Measurements from ENCODE around the gene SUN2. TPM values are rescaled to one million over a fixed set of nuclear protein-coding genes. Genes with fewer than 3 reads are reported as not detected.

Gene SUN2
- total RNA-seq, 3 donors from 2014 or later: 173 to 577 (median 266) TPM

DNA sequence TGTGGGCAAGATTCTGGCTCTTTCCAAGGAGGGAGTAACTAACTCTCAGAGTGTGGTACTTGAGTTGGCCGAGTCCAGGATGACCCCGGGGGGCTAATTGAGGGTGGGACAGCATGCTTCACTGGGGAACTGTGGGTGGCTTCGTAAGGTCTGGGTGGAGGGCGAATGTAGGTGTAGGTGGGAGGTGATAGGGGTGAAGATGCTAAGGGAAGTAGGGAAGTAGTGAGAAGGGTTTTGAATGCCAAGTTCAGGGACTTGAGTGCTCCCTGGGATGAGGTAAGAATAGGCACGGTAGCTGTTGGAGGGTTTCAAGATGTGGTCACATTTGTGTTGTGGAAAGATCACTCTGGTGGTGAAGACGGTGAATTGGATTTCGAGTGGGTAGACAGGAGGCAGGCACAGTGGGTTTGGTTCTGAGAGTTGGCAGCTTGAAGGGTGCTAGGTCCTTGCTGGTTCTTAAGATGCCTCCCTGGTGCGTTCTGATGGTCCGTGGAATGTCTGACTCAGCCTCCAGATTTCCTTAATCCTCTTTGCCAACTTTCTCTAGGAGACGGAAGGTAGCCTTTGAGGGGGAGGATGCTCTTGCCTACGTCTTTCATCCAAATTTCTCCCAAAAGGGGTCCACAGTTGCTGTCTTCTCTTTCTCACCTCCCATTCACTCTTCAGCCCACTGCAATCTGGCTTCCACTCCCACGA is 40.6 kb upstream of the SUN2 start:
- Histone ChIP-seq H3K27me3 (no peaks in the 10 kb centered on the region), H3K9me3 (no peaks in the 10 kb centered on the region), H3K4me1 (no peaks in the 10 kb centered on the region), H3K27ac (no peak overlapping the region), H3K36me3 (no peaks in the 10 kb centered on the region), H3K4me3 (no peak overlapping the region)
- DNase-seq (ENCODE audit: low spot score in 2 of 2): no peak
- intact Hi-C loops (cut with DNase I; ENCODE audit: low total_unique reads): loop anchor here (1.0 kb wide), 1 partner anchor 23 kb away; no protein-coding TSS in a partner anchor
- TF ChIP-seq POLR2AphosphoS5 (IDR thresholded peaks at IDR 0.05): no peak
- TF ChIP-seq POLR2A (IDR thresholded peaks at IDR 0.05): no peak
- TF ChIP-seq, protein P1, sequence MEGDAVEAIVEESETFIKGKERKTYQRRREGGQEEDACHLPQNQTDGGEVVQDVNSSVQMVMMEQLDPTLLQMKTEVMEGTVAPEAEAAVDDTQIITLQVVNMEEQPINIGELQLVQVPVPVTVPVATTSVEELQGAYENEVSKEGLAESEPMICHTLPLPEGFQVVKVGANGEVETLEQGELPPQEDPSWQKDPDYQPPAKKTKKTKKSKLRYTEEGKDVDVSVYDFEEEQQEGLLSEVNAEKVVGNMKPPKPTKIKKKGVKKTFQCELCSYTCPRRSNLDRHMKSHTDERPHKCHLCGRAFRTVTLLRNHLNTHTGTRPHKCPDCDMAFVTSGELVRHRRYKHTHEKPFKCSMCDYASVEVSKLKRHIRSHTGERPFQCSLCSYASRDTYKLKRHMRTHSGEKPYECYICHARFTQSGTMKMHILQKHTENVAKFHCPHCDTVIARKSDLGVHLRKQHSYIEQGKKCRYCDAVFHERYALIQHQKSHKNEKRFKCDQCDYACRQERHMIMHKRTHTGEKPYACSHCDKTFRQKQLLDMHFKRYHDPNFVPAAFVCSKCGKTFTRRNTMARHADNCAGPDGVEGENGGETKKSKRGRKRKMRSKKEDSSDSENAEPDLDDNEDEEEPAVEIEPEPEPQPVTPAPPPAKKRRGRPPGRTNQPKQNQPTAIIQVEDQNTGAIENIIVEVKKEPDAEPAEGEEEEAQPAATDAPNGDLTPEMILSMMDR (IDR thresholded peaks at IDR 0.05): no peak

DNA sequence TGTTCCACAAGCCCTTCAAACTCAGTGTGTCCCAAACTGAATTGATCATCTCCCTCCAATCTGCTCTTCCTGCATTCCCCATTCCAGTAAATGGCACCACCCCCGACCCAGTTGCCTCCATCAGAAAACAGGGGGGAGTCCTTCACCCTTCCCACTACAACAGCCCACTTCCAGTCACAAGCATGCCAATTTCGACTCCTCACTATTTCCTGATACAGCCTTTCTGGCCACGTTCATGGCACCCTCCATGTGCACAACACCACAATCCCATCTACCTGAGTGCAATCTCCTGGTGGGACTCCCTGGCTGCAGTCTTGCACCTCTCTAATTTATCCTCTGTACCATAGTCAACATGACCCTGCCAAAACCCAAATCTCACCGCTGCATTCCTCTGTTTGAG is 39.8 kb upstream of the SUN2 start:
- no peak overlapping the region for H3K27ac ChIP-seq
- no peak overlapping the region for H3K4me3 ChIP-seq
- H3K4me1 ChIP-seq: no peaks in the 10 kb centered on the region
- DNase-seq (ENCODE audit: low spot score in 2 of 2): no peak
- no peaks in the 10 kb centered on the region for H3K9me3 ChIP-seq
- intact Hi-C loops (cut with DNase I; ENCODE audit: low total_unique reads): no loop called here
- TF ChIP-seq, protein P1 (IDR thresholded peaks at IDR 0.05): no peak
- no peak for TF ChIP-seq POLR2A (IDR thresholded peaks at IDR 0.05)
- no peak for TF ChIP-seq POLR2AphosphoS5 (IDR thresholded peaks at IDR 0.05)
- H3K27me3 ChIP-seq: no peaks in the 10 kb centered on the region
- no peaks in the 10 kb centered on the region for H3K36me3 ChIP-seq

DNA sequence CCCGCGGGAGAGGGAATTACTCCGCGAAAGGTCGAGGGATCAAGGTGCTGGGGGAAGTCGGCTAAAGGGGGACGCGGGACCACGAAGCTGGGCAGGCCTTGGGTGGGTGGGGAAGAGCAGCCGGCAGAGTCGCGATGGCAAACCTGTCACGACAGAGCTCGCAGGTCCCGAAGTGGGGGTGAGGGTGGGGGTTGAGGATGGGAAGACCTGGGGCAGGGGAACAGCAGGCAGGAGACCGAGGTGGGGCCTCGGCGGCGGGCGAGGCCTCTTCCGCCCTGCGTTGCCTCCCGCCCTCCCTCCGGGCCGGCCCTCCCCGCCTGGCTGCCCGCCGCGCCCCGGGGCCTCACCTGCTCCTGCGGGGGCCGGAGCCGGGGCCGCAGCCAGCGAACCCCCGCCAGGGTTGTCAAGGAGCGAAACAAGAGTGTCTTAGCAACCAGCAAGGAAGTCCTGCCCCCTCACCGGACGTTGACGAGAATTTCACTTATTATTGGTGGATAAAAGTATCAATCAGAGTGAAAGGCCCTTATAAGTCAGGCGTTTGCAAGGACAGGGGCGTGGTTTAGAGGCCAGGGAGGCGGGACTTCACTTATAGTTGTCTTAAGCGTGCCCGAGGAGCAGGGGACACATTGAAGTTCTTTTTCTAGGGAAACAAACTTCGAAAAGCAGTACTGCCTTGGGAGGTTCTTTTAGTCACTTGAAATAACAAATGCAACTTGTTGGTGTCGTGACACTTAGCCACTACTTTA is 38.1 kb upstream of the SUN2 start, which contains the start of gene DNAL4:
Gene DNAL4 (minus strand): TSS at position 423 of the 746 bp plus-strand sequence. CDS start 11,412 bp downstream, outside the sequence.
- TF ChIP-seq POLR2A (IDR thresholded peaks at IDR 0.05) (no peak), POLR2AphosphoS5 (IDR thresholded peaks at IDR 0.05) (peak in 2 of 3 donors; percentile 52 to 81)
- H3K36me3 ChIP-seq: no peaks in the 10 kb centered on the region
- H3K9me3 ChIP-seq: no peaks in the 10 kb centered on the region
- H3K4me1 ChIP-seq: peaks cover 0 to 5% of the 10 kb centered on the region in 2 donors
- H3K27me3 ChIP-seq: no peaks in the 10 kb centered on the region
- H3K4me3 ChIP-seq: peak within 1 kb of the TSS; percentile 83 to 85 (median 84)
- intact Hi-C loops (cut with DNase I; ENCODE audit: low total_unique reads): no loop called here
- peak within 1 kb of the TSS; percentile 93 to 95 for H3K27ac ChIP-seq
- DNase-seq (ENCODE audit: low spot score in 2 of 2): peak; percentile 94 to 98

DNA sequence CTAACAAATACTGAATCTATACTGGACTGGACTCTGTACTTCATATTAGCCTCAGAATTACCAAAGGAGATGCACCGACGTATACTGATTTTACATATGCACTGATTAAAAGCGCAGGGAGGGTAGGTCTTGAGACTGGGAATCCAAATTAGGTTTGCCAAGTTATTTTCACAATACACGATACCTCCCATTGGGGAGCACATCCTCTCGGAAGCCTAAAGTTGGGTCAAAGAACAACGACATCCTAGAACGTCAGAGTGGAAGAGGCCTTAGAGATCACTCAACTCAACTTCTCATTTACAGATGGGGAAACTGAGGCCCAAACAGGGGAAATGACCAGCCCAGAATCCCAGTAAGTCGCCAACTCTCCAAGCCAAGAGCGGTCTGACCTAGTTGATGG is 37.5 kb upstream of the SUN2 start:
- H3K36me3 ChIP-seq: no peaks in the 10 kb centered on the region
- TF ChIP-seq, protein P1 (IDR thresholded peaks at IDR 0.05): no peak
- TF ChIP-seq POLR2AphosphoS5 (IDR thresholded peaks at IDR 0.05) (no peak), POLR2A (IDR thresholded peaks at IDR 0.05) (no peak)
- peak overlapping the region; percentile 93 to 95 for H3K27ac ChIP-seq
- H3K27me3 ChIP-seq: no peaks in the 10 kb centered on the region
- intact Hi-C loops (cut with DNase I; ENCODE audit: low total_unique reads): no loop called here
- peak overlapping the region; percentile 83 to 85 (median 84) for H3K4me3 ChIP-seq
- peaks cover 3 to 8% of the 10 kb centered on the region in 2 donors for H3K4me1 ChIP-seq
- H3K9me3 ChIP-seq: no peaks in the 10 kb centered on the region
- no peak for DNase-seq (ENCODE audit: low spot score in 2 of 2)

DNA sequence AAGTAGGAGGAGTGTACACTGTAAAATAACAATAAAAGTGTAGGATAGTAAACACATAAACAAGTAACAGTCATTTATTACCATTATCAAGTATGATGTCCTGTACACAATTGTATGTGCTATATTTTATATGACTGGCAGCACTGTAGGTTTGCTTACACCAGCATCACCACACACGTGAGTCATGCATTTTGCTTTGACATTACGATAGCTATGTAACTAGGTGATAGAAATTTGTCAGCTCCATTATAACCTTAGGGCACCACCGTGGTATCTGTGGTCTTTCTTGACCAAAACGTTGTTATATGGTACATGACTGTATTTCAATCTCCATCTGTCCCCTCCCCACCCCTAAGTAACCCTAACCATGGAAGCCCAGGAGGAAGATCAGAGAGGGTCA is 37.0 kb upstream of the SUN2 start:
- no peak for DNase-seq (ENCODE audit: low spot score in 2 of 2)
- TF ChIP-seq POLR2A (IDR thresholded peaks at IDR 0.05) (no peak), POLR2AphosphoS5 (IDR thresholded peaks at IDR 0.05) (no peak)
- TF ChIP-seq, protein P1 (IDR thresholded peaks at IDR 0.05): no peak
- Histone ChIP-seq H3K9me3 (no peaks in the 10 kb centered on the region), H3K4me3 (peak overlapping the region; percentile 83 to 85 (median 84)), H3K27ac (peak overlapping the region; percentile 93 to 95), H3K4me1 (peaks cover 3 to 8% of the 10 kb centered on the region in 2 donors), H3K36me3 (no peaks in the 10 kb centered on the region), H3K27me3 (no peaks in the 10 kb centered on the region)
- intact Hi-C loops (cut with DNase I; ENCODE audit: low total_unique reads): no loop called here
